Stimulated activated CD8-positive, alpha-beta memory T cell treated with anti-CD3 and anti-CD28 coated beads, Interleukin-15, amount 100 ng/mL, for 4 hours (primary cell): ENCODE measurements around the gene RPH3AL.
"Not testable (repeated sequence)": the region's sequence is repeated elsewhere in the genome, so short reads cannot be mapped to it uniquely, and the experiment has no call there.

ENCODE experiments used
- DNase-seq, 2 donors: peaks; one replicate each; pipeline ENCODE4 v3.0.0-alpha.2; 2020; ENCODE audit warnings: low read depth in 2 of 2

Gene RPH3AL

DNA sequence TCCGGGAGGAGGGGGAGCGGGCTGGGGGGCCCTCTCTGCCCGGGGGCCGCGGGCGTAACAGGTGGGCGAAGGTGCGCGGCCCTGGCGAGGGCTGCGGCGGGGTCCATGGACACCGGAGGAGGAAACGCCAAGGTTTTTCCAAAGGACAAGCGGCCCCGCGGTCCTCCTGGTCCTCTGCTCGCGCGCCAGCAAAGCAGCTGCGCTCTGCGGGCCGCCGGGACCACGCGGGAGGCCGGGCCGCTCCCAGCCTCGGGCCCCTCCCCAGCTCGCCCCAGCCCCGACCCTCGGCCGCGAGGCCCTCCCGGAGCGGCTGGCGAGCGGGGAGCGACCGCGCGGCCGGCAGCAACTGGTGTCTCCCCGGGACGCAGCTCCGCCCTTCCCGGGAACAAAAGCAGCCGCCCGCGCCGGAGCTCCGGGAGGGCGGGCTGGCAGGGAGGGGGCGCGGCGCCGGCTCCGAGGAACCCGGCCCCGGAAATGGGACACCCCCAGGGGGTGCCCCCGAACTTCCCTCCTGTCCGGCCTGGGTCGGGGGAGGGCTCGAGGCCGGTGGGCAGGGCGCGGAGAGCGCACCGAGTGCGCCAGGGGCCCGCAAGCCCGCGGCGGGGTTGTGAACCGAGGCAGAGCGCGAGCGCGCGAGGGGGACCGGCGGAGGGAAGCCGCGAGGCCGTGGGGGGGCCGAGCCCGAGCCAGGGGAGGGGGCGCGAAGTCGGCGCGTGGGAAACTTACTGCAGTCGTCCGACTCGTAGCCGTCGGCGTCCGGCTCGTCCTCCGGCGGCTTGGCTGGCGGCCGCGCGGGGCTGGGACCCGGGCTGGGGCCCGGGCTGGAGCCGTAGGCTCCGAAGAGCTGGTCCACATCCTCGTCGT is 172.0 kb downstream of the RPH3AL start:
- no peak for DNase-seq

DNA sequence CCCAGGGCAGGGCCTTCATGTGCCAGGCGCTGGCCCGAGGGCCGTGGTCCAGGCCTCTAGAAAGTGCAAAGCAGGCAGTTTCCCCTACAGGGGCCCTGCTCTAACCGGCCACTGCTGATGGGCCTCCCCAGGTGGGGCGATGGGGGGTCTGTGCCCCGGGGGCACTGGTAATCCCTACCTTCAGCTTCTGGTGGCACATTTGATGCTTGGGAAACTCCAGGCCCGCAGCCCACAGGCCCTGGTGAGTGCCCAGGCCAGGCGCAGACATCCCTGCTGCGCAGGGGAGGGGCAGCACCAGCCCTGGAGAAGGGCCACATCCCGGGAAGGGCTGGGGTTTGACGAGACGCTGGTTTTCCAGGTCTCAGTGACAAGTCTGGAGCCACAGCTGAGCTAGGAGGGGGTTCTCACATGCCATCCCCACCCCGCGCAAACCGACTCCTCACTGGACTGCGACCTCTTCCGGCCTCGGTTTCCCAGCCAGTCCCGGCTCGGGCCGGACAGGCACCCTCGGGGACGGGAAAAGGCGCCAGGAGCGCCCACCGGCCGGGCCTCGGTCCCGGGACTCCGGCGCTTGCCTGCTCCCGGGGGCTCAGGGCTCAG is 172.7 kb downstream of the RPH3AL start:
- DNase-seq = no peak

DNA sequence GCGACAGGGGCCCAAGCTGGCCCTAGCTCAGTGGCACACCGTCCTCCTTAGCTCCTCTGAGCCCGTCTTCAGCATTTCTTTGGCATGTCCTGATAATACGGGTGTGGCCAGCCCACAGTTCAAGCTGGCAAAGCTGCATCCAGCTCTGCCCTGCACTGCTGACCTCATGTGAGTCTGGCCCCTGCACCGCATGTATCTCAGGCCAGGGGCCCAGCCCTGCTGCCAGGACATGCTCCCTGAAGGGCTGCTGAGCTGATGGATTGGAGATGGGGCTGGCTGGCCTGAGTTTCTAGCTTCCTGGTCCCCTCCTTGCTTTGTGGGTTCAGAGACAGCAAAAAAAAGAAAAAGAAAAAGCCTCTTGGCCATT is 173.6 kb downstream of the RPH3AL start:
- no peak for DNase-seq

DNA sequence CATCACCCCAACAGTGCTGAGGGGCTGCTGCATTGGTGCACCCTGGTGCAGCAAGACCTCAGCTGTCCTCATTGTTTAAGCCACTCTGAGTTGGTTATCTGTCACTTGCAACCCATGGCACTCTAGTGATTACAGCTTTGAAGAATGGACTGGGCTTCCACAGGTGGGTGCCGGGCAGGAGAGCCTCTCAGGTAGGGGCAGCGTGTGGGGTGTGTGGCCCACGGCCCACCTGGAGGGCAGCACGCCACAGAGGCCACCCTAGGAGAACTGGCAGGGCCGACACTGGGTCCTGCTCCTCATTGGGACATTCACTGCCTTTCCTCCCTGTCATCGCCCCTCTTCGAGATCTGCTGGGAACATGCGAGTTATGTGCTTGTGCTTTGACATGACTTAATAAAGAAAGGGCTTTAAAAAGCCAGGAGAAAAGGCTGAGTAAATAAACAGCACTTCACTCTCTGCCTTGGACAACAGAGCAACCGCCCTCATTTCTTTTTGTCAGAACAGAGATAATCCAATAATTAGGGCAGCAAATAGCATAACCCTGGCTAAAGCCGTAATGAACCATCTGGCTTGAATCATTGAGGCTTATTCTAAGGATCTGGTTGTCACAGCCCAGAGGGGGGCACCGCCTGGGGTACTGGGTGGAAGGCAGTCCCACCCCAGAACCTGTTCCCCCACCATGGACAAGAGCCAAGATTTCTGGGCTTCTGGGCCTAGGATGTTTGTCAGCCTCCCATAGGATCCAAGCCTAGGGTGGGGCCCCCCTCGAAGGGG is 174.1 kb downstream of the RPH3AL start:
- no peak for DNase-seq

DNA sequence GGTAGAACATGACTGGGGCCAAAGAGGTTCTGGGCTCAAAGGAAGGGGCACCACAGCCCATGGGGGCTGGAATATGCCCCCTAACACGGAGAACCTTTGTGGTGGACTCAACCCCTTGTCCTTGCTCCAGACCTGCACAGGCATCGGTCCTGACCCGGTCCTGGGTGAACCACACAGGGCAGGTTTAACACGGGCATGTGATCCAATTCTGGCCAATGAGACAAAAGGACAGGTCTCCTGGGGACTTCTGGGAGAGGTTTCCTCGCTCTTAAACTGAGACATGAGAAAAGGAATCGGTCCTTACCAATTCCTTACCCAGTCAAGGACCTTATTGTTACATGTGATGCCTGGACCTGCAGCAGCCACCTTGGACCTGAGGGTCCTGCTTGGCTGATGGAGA is 174.8 kb downstream of the RPH3AL start:
- no peak for DNase-seq

DNA sequence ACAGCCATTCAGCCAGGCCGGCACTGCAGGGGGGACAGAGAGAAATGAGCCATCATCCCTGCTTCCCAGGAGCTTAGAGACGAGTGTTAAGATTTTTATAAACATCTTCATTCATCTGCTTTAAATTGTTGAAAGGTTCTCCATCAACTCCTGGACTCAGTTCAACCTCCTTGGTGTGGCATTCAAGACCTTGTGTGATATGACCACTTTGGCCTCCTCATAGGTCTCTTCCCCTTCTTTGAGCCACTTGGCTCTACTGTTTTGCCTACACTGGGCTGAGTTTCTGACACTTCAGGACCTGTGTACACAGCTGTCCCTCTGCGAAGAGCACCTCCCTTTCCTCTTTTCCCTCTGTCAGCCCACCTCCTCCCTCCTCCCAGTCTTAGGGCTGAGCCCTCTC is 175.5 kb downstream of the RPH3AL start:
- no peak for DNase-seq

DNA sequence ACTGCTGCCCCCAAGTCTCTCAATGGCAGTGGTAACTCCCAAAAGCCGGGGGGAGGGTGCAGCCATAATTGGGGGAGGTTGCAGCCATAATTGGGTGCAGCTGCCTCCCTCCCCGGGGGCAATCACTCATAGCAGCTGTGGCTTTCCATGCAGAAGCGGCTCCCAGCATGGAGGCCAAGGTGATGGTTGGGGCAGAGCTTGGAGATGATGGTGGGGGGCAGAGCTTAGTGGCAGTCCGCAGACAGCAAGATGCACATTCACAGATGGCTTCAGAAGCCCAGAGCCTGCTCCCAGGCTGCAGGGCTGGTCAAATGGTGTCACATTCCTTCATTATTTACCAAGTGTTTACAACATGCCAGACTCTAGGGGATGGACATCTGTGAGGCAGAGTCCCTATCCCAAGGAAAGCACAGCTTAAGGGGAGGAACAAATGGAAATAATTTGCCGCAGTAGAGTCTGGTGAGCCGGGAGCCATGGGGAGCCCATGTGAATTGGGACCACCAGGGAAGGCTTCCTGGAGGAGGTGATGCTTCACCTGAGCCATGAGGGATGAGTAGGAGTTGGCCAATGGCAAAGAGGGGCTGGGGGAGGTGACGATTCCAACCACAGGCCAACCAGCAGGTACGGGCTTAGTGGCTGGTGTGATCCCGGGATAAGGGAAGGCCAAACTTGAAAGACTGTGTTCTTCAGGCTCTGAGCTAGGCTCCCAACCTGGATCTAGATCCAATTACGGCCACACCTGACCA is 179.3 kb downstream of the RPH3AL start:
- DNase-seq = no peak

DNA sequence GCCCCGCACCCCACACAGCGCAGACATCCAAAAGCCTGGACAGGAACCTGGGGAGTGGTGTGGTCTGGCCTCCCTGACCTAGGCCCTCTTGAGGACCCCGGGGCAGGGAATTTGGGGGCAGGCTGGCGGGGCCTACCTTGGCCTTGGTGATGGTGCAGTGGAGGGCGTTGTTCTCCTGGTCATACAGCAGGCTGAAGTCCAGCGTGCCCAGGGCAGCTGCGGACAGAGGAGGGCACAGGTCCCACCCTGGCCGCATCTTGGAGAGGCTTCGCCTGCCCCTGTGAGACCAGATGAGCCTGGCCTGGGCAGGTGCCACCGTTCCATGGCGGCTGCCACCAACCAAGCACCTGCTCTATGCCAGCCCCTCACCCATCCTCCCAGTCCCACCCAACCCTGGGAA is 180.2 kb downstream of the RPH3AL start:
- DNase-seq = no peak

DNA sequence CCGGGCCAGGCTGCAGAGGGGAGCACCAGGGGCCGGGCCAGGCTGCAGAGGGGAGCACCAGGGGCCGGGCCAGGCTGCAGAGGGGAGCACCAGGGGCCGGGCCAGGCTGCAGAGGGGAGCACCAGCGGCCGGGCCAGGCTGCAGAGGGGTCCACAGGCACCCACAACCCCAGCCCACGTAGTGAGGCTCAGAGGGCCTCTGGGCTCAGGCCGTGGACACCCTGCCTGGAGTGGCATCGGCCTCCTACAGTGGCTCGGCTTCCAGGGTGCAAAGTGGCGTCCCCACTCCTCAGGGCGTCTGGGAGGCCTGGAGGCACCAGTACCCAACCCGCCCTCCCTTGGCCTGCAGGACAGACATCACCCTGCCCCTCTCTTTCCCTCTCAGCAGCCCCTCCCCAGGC is 180.7 kb downstream of the RPH3AL start:
- DNase-seq = no peak

DNA sequence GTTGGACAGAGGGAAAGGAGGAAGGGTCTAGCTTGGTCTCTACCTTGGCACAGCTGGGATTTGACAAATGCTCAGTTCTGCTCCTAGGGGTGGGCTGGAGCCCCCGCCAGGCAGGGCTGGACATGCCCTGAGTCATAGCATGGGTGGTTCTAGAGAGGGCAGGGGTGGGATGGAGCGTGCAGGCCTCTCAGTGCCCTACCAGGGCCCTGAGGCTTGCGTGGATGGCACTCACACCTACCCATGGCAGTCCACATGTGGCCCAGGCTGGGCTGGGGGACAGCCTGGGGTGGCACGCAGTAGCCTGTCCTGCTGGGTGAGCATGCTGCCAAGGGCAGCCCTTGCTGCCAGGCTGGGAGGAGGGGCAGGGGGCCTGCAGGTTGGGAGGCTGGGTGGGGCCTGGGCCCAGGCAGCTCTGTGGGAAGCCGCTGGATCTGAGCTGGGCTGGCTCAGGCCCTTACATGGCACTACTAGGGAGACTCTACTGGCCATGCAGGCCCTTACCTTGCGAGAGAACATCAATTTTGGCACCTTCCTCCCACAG is 182.4 kb downstream of the RPH3AL start:
- DNase-seq = no peak

DNA sequence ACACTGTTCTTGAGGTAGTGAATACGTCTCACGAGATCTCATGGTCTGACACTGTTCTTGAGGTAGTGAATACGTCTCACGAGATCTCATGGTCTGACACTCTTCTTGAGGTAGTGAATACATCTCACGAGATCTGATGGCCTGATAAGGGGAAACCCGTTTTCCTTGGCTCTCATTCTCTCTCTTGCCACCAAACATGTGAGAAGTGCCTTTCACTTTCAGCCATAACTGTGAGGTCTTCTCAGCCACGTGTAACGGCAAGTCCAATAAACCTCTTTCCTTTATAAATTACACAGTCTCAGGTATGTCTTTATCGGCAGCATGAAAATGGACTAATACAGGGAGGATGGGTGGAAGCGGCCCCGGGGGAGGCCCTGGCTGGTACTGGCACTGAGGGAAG is 184.0 kb downstream of the RPH3AL start:
- not testable (repeated sequence) for DNase-seq

DNA sequence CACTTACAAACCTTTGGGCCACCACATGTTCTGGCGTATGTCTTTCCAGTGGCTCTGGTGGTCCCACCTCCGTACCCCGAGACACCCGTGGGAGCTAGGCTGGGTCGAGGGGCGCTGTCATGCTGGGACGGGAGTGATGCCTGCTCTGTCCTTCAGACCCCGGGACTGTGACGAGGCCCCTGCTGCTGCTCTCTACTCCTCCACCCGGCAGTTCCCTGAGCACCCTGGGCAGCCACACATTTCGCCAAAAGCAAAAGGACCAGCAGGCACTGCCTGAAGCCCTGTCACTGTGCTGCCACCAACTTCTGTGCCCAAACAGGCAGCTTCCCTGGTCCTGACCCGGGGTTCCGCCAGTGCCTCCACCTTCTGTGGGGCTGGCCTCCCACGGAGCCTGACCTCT is 186.7 kb downstream of the RPH3AL start:
- DNase-seq = no peak

DNA sequence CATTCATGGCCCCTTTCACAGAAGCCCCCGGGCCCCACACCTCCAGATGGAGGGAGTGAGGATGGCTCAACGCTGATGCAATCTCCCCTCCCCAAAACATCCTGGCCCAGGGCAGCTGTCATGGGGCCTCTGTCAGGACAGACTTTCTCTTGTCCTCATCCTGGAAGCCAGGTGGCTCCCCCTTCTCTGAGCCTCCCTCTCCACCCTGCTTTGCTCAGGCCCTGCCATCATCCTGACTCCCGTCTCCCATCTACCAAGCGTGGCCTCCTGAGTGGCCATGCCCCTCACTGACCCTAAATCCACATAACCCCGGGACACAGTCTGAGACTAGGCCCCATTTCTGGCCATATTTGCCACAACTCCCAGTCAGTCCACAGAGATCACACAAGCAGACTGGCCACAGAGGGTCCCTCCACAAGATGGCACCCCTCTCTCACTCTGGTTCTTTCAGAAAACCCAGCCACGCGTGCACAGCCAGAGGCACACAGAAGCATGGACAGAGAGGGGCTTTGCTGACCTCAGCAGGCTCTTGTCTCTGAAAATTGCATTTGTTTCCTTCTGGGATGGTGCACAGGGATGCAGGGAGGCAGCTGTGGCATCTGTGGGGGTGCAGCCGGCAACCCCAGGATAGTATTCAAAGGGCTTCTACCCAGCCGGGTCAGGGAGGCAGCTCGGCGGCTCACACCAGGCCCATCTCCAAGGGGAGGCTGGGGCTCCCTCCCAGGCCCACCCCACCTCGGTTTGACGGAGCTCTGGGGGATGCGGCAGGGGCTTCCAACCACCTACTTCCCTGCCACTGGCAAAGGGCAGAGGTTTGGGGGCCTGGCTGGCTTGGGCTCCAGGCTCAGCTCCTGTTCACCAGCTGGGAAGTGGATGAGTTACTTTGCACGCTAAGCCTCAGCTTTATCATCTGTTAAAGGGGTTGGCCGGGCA is 188.0 kb downstream of the RPH3AL start:
- DNase-seq = no peak

DNA sequence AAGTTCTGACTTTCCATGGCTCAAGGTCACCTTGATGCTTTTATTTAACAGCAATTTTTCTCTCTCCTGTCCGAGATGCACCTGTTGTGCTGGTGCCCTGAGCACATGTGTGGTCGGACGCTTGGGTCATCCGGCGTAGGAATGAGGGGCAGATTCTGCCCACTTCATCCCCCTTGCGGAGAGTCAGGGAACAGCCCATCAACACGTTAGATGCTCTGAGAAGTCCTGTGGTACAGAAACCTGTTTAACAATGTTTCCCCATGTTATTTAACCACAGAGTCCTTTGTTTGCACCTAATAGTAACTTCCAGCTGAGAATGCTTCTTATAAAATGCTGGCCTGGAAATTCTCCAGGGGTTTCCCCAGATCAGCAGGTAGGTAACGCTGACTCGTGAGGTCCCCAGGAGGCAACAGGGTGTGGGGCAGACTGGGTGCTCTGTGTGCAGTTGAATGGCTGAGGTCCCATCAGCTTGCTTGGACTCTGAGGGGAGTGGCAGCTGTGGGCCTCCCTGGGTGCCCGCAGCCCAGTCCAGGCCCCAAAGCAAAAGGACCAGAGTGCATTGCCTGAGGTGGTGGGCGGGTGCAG is 189.0 kb downstream of the RPH3AL start:
- DNase-seq = no peak

DNA sequence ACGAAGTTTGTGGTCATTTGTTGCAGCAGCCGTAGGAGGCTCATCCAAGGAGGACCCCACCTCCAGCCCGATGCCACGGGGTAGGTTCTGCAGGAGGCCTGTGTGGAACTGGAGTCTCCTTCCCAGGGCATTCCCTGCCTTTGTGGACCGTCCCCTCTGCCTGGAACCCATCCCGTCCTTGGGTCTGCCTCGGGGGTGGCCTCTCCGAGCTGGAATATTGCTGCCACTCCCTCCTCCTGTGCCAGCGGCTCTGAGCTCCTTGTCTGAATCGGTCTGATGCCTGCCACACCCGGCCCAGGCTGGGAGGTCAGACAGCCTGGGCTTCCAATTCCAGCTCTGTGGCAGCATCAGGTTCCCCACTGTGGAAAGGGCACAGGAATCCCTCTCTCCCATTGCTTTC is 189.9 kb downstream of the RPH3AL start:
- no peak for DNase-seq
